ENCODE data around the gene DHH. TPM values are rescaled to one million over a fixed set of nuclear protein-coding genes. Genes with fewer than 3 reads are reported as not detected.
"Not testable (repeated sequence)": the region's sequence is repeated elsewhere in the genome, so short reads cannot be mapped to it uniquely, and the experiment has no call there.

DHH gene
- total RNA-seq, 1 donor from 2014 or later: 2.9 TPM

- no peak for DNase-seq (ENCODE audit: low spot score)
Measured at GRCh38 chr12:49070971-49071370, 23.6 kb downstream of the DHH start.

- DNase-seq (ENCODE audit: low spot score): peak; percentile 98
Measured at GRCh38 chr12:49069507-49070346, 24.9 kb downstream of the DHH start, which contains the start of gene RHEBL1. TSS of gene RHEBL1 (minus strand) at chr12:49069979. CDS start at chr12:49069785, 194 bp downstream.

GRCh38 chr12:49068879-49069506 lies 25.6 kb downstream of the DHH start:
- no peak for DNase-seq (ENCODE audit: low spot score)

- no peak for DNase-seq (ENCODE audit: low spot score)
Measured at GRCh38 chr12:49066120-49066519, 28.5 kb downstream of the DHH start.

- no peak for DNase-seq (ENCODE audit: low spot score)
Measured at GRCh38 chr12:49064767-49065152, 29.8 kb downstream of the DHH start.

- DNase-seq (ENCODE audit: low spot score): not testable (repeated sequence)
Measured at GRCh38 chr12:49061916-49062315, 32.7 kb downstream of the DHH start.

- no peak for DNase-seq (ENCODE audit: low spot score)
Measured at GRCh38 chr12:49061157-49061650, 33.4 kb downstream of the DHH start.

- DNase-seq (ENCODE audit: low spot score): peak; percentile 96
Measured at GRCh38 chr12:49060237-49061156, 34.1 kb downstream of the DHH start, which contains the start of gene KMT2D. TSS of gene KMT2D (minus strand) at chr12:49060794. CDS start at chr12:49055324, 5,470 bp downstream.

- no peak for DNase-seq (ENCODE audit: low spot score)
Measured at GRCh38 chr12:49059299-49060171, 35.1 kb downstream of the DHH start.

GRCh38 chr12:49059045-49059298 lies 35.6 kb downstream of the DHH start:
- DNase-seq (ENCODE audit: low spot score): no peak

- peak; percentile 22 for DNase-seq (ENCODE audit: low spot score)
Measured at GRCh38 chr12:49058366-49059044, 36.1 kb downstream of the DHH start.

- no peak for DNase-seq (ENCODE audit: low spot score)
Measured at GRCh38 chr12:49057888-49058287, 36.7 kb downstream of the DHH start.

- peak; percentile 73 for DNase-seq (ENCODE audit: low spot score)
Measured at GRCh38 chr12:49055978-49056754, 38.4 kb downstream of the DHH start.

GRCh38 chr12:49055092-49055491 lies 39.5 kb downstream of the DHH start:
- DNase-seq (ENCODE audit: low spot score): no peak

GRCh38 chr12:49054524-49054923 lies 40.1 kb downstream of the DHH start:
- no peak for DNase-seq (ENCODE audit: low spot score)

- DNase-seq (ENCODE audit: low spot score): no peak
Measured at GRCh38 chr12:49054096-49054495, 40.5 kb downstream of the DHH start.

- DNase-seq (ENCODE audit: low spot score): no peak
Measured at GRCh38 chr12:49052451-49053208, 42.0 kb downstream of the DHH start.

- no peak for DNase-seq (ENCODE audit: low spot score)
Measured at GRCh38 chr12:49051777-49052438, 42.7 kb downstream of the DHH start.
